Inflammatory macrophage (primary cell): ENCODE data around the gene CDH1.

Source experiments
- DNase-seq, 2 donors: peaks; one replicate each; pipeline ENCODE4 v3.0.0-alpha.2; 2020 to 2022

The CDH1 gene

GRCh38 chr16:68732042-68732680 lies 4.9 kb upstream of the CDH1 start:
- DNase-seq: no peak

GRCh38 chr16:68732741-68733399 lies 4.2 kb upstream of the CDH1 start:
- DNase-seq: no peak

GRCh38 chr16:68733570-68733969 lies 3.5 kb upstream of the CDH1 start:
- no peak for DNase-seq

- DNase-seq: no peak
These were observed 2.3 kb upstream of the CDH1 start for GRCh38 chr16:68734782-68735181.

- DNase-seq: no peak
These were observed 531 bp upstream of the CDH1 start for GRCh38 chr16:68736561-68736960.

GRCh38 chr16:68737730-68738629 lies 888 bp downstream of the CDH1 start:
- DNase-seq: no peak

- peak in 1 of 2 donors; percentile 4 for DNase-seq
These were observed 3.0 kb downstream of the CDH1 start for GRCh38 chr16:68739964-68740627.

GRCh38 chr16:68740628-68741346 lies 3.7 kb downstream of the CDH1 start:
- DNase-seq: peak in 1 of 2 donors; percentile 24

- no peak for DNase-seq
These were observed 6.6 kb downstream of the CDH1 start for GRCh38 chr16:68743664-68744063.

- DNase-seq: no peak
These were observed 7.7 kb downstream of the CDH1 start for GRCh38 chr16:68744744-68745280.

GRCh38 chr16:68746951-68747350 lies 9.9 kb downstream of the CDH1 start:
- no peak for DNase-seq

- DNase-seq: no peak
These were observed 12.3 kb downstream of the CDH1 start for GRCh38 chr16:68749432-68749831.

- DNase-seq: no peak
These were observed 13.2 kb downstream of the CDH1 start for GRCh38 chr16:68750193-68750695.

GRCh38 chr16:68751160-68751559 lies 14.1 kb downstream of the CDH1 start:
- no peak for DNase-seq

GRCh38 chr16:68752602-68753001 lies 15.5 kb downstream of the CDH1 start:
- no peak for DNase-seq

GRCh38 chr16:68754084-68754792 lies 17.1 kb downstream of the CDH1 start:
- no peak for DNase-seq

GRCh38 chr16:68756239-68756915 lies 19.3 kb downstream of the CDH1 start:
- DNase-seq: no peak

- no peak for DNase-seq
These were observed 20.5 kb downstream of the CDH1 start for GRCh38 chr16:68757625-68757935.

- DNase-seq: no peak
These were observed 22.0 kb downstream of the CDH1 start for GRCh38 chr16:68759062-68759461.

GRCh38 chr16:68760671-68761275 lies 23.7 kb downstream of the CDH1 start:
- peak; percentile 28 to 58 for DNase-seq
